Measurements from ENCODE around the gene GTF2F1. TPM values are rescaled to one million over a fixed set of nuclear protein-coding genes. Genes with fewer than 3 reads are reported as not detected.

The GTF2F1 gene
- total RNA-seq, 3 donors from 2014 or later = 46.7 to 51.0 (median 48.5) TPM

- peak in 1 of 2 donors; percentile 37 for DNase-seq (ENCODE audit: low spot score in 2 of 2)
- intact Hi-C loops (cut with DNase I; ENCODE audit: low total_unique reads) = no loop called here
- peaks cover 0 to 6% of the 10 kb centered on the region in 2 donors for H3K4me1 ChIP-seq
These were observed 19.2 kb downstream of the GTF2F1 start for GRCh38 chr19:6373813-6374108.

DNA sequence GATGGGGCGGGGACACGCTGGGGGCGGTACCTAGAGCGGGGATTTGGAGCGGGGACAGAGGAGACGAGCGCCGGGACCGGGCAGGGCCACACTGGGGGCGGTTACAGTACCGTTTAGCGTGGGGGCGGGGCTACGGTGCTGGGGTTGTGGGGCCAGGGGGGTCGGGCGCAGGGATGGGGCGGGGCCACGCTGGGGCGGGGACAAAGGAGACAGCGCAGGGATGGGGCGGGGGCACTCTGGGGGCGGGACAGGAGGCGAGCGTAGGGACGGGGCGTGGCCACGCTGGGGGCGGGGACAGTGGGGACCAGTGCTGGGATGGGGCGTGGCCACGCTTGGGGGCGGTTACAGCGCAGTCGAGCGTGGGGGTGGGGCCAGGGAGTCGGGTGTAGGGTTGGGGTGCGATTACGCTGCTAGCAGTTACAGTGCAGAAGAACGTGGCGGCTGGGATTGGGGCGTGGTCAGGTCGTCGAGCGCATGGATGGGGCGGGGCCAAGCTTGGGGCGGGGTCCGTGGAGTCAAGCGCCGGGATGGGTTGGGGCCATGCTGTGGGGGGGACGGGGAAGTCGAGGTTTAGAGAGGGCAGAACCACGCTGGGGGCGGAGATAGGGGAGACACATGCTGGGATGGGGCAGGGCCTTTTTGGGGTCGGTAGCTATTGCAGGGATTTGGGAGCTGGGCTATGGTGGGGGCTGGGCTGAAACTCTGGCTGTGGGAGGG is 19.7 kb downstream of the GTF2F1 start:
- TF ChIP-seq POLR2A (IDR thresholded peaks at IDR 0.05) (no peak), POLR2AphosphoS5 (IDR thresholded peaks at IDR 0.05) (no peak)
- TF ChIP-seq, protein P1, sequence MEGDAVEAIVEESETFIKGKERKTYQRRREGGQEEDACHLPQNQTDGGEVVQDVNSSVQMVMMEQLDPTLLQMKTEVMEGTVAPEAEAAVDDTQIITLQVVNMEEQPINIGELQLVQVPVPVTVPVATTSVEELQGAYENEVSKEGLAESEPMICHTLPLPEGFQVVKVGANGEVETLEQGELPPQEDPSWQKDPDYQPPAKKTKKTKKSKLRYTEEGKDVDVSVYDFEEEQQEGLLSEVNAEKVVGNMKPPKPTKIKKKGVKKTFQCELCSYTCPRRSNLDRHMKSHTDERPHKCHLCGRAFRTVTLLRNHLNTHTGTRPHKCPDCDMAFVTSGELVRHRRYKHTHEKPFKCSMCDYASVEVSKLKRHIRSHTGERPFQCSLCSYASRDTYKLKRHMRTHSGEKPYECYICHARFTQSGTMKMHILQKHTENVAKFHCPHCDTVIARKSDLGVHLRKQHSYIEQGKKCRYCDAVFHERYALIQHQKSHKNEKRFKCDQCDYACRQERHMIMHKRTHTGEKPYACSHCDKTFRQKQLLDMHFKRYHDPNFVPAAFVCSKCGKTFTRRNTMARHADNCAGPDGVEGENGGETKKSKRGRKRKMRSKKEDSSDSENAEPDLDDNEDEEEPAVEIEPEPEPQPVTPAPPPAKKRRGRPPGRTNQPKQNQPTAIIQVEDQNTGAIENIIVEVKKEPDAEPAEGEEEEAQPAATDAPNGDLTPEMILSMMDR (IDR thresholded peaks at IDR 0.05) = no peak
- intact Hi-C loops (cut with DNase I; ENCODE audit: low total_unique reads) = no loop called here
- H3K27me3 ChIP-seq = no peaks in the 10 kb centered on the region
- peak overlapping the region; percentile 96 to 98 for H3K27ac ChIP-seq
- H3K4me3 ChIP-seq = peak overlapping the region; percentile 71 to 86 (median 84)
- no peaks in the 10 kb centered on the region for H3K9me3 ChIP-seq
- peaks cover 0 to 6% of the 10 kb centered on the region in 2 donors for H3K4me1 ChIP-seq
- DNase-seq (ENCODE audit: low spot score in 2 of 2) = peak; percentile 98 to 99
- H3K36me3 ChIP-seq = no peaks in the 10 kb centered on the region

More at GRCh38 chr19:6373813-6374108, 19.2 kb downstream of the GTF2F1 start:
- no peaks in the 10 kb centered on the region for H3K27me3 ChIP-seq
- H3K36me3 ChIP-seq = no peaks in the 10 kb centered on the region
- no peaks in the 10 kb centered on the region for H3K9me3 ChIP-seq
- peak overlapping the region; percentile 71 to 86 (median 84) for H3K4me3 ChIP-seq
- TF ChIP-seq POLR2AphosphoS5 (IDR thresholded peaks at IDR 0.05) = no peak
- TF ChIP-seq POLR2A (IDR thresholded peaks at IDR 0.05) = no peak
- TF ChIP-seq, protein P1 (IDR thresholded peaks at IDR 0.05) = no peak
- peak overlapping the region; percentile 96 to 98 for H3K27ac ChIP-seq

- Histone ChIP-seq H3K27me3 (no peaks in the 10 kb centered on the region), H3K4me1 (peaks cover 0 to 6% of the 10 kb centered on the region in 2 donors), H3K4me3 (peak within 1 kb of the TSS; percentile 71 to 86 (median 84)), H3K36me3 (no peaks in the 10 kb centered on the region), H3K9me3 (no peaks in the 10 kb centered on the region), H3K27ac (peak within 1 kb of the TSS; percentile 96 to 98)
- peak; percentile 98 to 100 for DNase-seq (ENCODE audit: low spot score in 2 of 2)
- intact Hi-C loops (cut with DNase I; ENCODE audit: low total_unique reads) = no loop called here
- no peak for TF ChIP-seq POLR2A (IDR thresholded peaks at IDR 0.05)
- TF ChIP-seq, protein P1 (IDR thresholded peaks at IDR 0.05) = peak in 1 of 3 donors; percentile 16
- TF ChIP-seq POLR2AphosphoS5 (IDR thresholded peaks at IDR 0.05) = peak; percentile 50 to 74 (median 63)
These were observed 20.3 kb downstream of the GTF2F1 start, which contains the start of gene ALKBH7 for GRCh38 chr19:6372594-6373095. ALKBH7 (plus strand) TSS chr19:6372794; CDS start chr19:6372821, 27 bp downstream.

- H3K4me3 ChIP-seq = no peak overlapping the region
- TF ChIP-seq POLR2AphosphoS5 (IDR thresholded peaks at IDR 0.05) = no peak
- TF ChIP-seq, protein P1 (IDR thresholded peaks at IDR 0.05) = no peak
- TF ChIP-seq POLR2A (IDR thresholded peaks at IDR 0.05) = no peak
- intact Hi-C loops (cut with DNase I; ENCODE audit: low total_unique reads) = no loop called here
- H3K9me3 ChIP-seq = no peaks in the 10 kb centered on the region
- no peaks in the 10 kb centered on the region for H3K36me3 ChIP-seq
- no peaks in the 10 kb centered on the region for H3K27me3 ChIP-seq
- H3K27ac ChIP-seq = no peak overlapping the region
- peaks cover 0 to 5% of the 10 kb centered on the region in 2 donors for H3K4me1 ChIP-seq
- DNase-seq (ENCODE audit: low spot score in 2 of 2) = no peak
These were observed 28.6 kb downstream of the GTF2F1 start for GRCh38 chr19:6364353-6364752.

- TF ChIP-seq POLR2AphosphoS5 (IDR thresholded peaks at IDR 0.05) = no peak
- TF ChIP-seq, protein P1 (IDR thresholded peaks at IDR 0.05) = no peak
- no peak for TF ChIP-seq POLR2A (IDR thresholded peaks at IDR 0.05)
- no peaks in the 10 kb centered on the region for H3K36me3 ChIP-seq
- peak overlapping the region; percentile 79 to 95 (median 82) for H3K4me3 ChIP-seq
- H3K4me1 ChIP-seq = peaks cover 0 to 5% of the 10 kb centered on the region in 2 donors
- intact Hi-C loops (cut with DNase I; ENCODE audit: low total_unique reads) = no loop called here
- H3K27me3 ChIP-seq = no peaks in the 10 kb centered on the region
- H3K27ac ChIP-seq = peak overlapping the region; percentile 87 to 93
- DNase-seq (ENCODE audit: low spot score in 2 of 2) = no peak
- no peaks in the 10 kb centered on the region for H3K9me3 ChIP-seq
These were observed 30.6 kb downstream of the GTF2F1 start for GRCh38 chr19:6362351-6362801.

All from breast epithelium (tissue), 4 donors.